Ectodermal cell (in vitro differentiated cells): ENCODE data around the gene POU2F2. TPM values are rescaled to one million over a fixed set of nuclear protein-coding genes. Genes with fewer than 3 reads are reported as not detected.

ENCODE experiments used
- H3K27ac ChIP-seq: 2 replicates; pipeline ENCODE4 v1.7.0; 2013; ENCODE audit warnings: mild to moderate bottlenecking, low read depth, low read length; ENCODE audit not compliant: insufficient read depth, poor library complexity, severe bottlenecking
- H3K27me3 ChIP-seq: 2 replicates; pipeline ENCODE4 v1.7.0; 2013; ENCODE audit warnings: mild to moderate bottlenecking, low read length; ENCODE audit not compliant: insufficient read depth, control insufficient read depth, poor library complexity, severe bottlenecking
- H3K36me3 ChIP-seq: one replicate; pipeline ENCODE4 v1.7.0; 2013; ENCODE audit warnings: low read length; ENCODE audit not compliant: control insufficient read depth, insufficient read depth
- H3K4me1 ChIP-seq: one replicate; pipeline ENCODE4 v1.7.0; 2013; ENCODE audit warnings: low read length; ENCODE audit not compliant: control insufficient read depth, insufficient read depth
- H3K4me3 ChIP-seq: 2 replicates; pipeline ENCODE4 v1.7.0; 2013; ENCODE audit warnings: low read depth, low read length, control low read depth; ENCODE audit not compliant: insufficient read depth
- H3K9me3 ChIP-seq: 2 replicates; pipeline ENCODE4 v1.7.0; 2013; ENCODE audit warnings: mild to moderate bottlenecking, low read length, moderate library complexity; ENCODE audit not compliant: control insufficient read depth
- WGBS, 2 experiments: methylation state at CpG; one replicate each; pipeline ENCODE4 v1.1.7; 2013; ENCODE audit warnings: missing lambda C conversion rate in 2 of 2; 5-methylcytosine and 5-hydroxymethylcytosine counted together
- polyA plus RNA-seq, 4 experiments: library from polyadenylated mRNA; stranded (reverse); fragments of 50-300 nt; gene quantifications; one replicate each; pipeline ENCODE4 v1.2.3, GENCODE V29; 2013

POU2F2 gene
- 3.2 TPM for polyA plus RNA-seq (2013, experiment 1 of 4)
- polyA plus RNA-seq (2013, experiment 2 of 4), result 4.4 TPM
- 3.0 TPM for polyA plus RNA-seq (2013, experiment 3 of 4)
- 1.7 TPM for polyA plus RNA-seq (2013, experiment 4 of 4)

DNA sequence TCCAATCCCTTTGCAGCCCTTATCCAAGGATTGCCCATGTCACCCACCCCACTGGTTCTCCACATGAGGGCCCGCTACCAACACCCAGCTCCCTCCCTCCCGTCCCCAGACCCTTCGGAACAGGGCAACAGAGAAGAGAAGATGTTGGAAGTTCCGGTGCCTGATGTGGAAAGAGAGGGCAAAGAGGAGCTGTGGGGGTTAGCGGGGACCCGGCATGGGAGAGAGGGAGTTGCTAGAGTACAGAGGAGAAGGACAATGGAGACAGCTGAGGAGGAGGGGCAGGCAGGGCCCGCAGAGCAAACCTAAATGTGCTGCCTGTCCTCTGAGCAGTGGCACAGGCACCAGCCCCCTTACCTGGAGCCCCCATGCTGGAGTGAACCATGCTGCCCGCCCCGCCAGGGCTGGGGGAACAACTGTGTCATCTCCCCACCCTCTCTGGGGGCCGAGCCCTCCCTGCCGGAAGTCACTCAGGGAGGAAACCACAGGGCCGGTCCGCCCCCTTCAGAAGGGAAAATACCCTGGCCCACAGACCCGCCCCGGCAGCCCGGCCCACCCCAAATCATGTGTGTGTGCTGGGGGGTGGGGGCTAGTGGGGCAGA is at the start of gene POU2F2:
TSS of gene POU2F2 (minus strand) at position 417 of the 599 bp plus-strand sequence. CDS start at position 382, 35 bp downstream.
- H3K27me3 ChIP-seq, result peaks cover 31% of the 10 kb centered on the region
- no peak within 1 kb of the TSS for H3K27ac ChIP-seq
- H3K4me3 ChIP-seq, result peak within 1 kb of the TSS; percentile 32
- H3K36me3 ChIP-seq, result no peaks in the 10 kb centered on the region
- WGBS, 2 experiments, result 6 to 7% methylated on average over 16 of the region's 16 CpGs
- H3K9me3 ChIP-seq, result no peaks in the 10 kb centered on the region
- H3K4me1 ChIP-seq, result peaks cover 12% of the 10 kb centered on the region

DNA sequence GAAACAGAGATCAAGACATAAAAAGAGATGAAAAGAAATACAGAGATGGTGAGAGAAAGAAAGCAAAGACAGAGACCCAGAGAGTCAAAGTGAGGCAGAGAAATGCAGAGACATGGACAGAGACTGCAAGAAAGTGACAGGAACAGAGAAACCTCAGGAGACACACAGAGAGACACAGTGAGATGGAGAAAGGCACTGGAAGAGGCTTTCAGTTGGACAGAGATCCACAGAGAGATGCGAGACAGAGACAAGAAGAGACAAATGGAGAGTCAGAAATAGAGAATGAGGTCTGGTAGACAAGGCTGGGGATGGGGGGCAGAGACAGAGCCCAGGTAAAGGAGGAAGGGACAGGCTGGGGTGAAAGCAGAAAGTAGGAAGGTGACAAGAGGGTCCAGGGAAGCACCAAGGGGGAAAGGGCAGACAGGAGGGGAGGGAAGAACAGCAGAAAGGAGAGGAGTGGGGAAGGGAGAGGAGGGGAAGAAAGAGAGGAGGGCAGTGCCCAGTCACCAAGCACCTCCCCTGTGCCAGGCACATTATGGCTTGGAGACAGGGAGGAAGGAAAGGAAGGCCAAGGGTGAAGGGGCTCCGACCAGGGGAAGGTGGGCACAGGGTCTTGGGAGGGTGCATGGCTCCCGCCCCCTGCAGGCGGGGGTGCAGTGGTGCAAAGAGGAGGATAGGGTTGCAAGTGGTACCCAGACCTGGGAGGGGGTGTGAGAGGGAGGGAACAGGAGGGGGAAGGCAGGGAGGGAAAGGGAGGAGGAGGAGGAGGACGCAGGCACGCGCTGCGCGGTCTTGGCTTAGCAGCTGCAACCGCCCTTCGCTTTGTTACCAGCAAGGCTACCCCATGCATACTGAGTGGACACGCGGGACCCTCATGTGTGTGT is 46.8 kb upstream of the POU2F2 start:
- WGBS, 2 experiments, result 15 to 16% methylated on average over 13 of the region's 13 CpGs
- H3K4me3 ChIP-seq, result no peak overlapping the region
- no peaks in the 10 kb centered on the region for H3K36me3 ChIP-seq
- H3K27me3 ChIP-seq, result peaks cover 84% of the 10 kb centered on the region
- H3K9me3 ChIP-seq, result no peaks in the 10 kb centered on the region
- H3K27ac ChIP-seq, result no peak overlapping the region
- peaks cover 12% of the 10 kb centered on the region for H3K4me1 ChIP-seq

DNA sequence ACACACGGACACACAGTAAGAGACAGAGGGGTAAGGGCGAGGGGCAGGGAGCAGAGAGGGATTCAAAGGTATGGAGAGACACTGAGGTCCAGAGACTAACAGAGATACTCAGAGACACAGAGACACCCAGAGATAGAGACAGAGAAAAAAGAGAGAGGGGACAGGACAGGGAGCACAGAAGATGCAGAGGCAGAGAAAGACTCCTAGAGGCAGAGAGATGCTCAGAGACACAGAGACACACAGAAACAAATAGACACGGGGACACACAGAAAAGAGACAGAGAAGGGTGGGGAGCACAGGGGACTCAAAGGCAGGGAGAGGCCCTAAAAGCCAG is 45.4 kb upstream of the POU2F2 start:
- H3K27ac ChIP-seq, result no peak overlapping the region
- H3K4me3 ChIP-seq, result no peak overlapping the region
- 38 to 44% methylated on average over 3 of the region's 3 CpGs for WGBS, 2 experiments
- no peaks in the 10 kb centered on the region for H3K9me3 ChIP-seq
- no peaks in the 10 kb centered on the region for H3K36me3 ChIP-seq
- H3K4me1 ChIP-seq, result peaks cover 12% of the 10 kb centered on the region
- H3K27me3 ChIP-seq, result peaks cover 86% of the 10 kb centered on the region

DNA sequence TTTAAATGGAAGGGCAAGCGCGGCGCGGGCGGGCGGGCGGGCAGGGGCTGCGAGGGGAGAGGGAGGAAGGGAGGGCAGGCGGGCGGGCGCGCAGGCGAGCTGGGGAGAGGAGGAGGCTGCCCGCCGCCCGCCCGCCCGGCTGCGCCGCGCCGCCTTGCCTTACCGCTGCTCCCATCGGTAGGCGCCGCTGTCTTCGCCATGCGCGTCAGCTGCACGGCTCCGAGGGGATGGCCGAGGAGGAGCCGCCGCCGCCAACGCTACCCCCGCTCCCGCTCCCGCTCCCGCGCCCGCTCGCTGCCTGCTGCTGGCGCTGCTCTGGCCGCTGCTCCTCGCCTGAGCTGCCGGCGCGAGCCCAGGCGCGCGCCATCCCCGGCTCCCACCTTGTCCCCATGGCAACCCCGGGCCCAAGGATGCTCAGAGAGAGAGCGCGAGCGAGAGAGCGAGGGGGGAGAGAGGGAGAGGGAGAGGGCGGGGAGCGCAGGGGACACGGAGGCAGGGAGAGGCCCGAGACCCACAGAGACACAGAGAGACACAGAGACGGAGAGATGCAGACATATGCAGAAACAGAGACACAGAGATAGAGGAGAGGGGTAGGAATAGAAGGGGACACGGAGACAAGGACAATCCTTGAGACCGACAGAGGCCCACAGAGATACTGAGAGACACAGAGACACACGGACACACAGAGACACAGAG is 44.9 kb upstream of the POU2F2 start:
- H3K4me3 ChIP-seq, result peak overlapping the region; percentile 32
- WGBS, 2 experiments, result 1% methylated on average over 66 of the region's 66 CpGs
- no peaks in the 10 kb centered on the region for H3K9me3 ChIP-seq
- peaks cover 12% of the 10 kb centered on the region for H3K4me1 ChIP-seq
- no peaks in the 10 kb centered on the region for H3K36me3 ChIP-seq
- H3K27ac ChIP-seq, result no peak overlapping the region
- peaks cover 82% of the 10 kb centered on the region for H3K27me3 ChIP-seq

DNA sequence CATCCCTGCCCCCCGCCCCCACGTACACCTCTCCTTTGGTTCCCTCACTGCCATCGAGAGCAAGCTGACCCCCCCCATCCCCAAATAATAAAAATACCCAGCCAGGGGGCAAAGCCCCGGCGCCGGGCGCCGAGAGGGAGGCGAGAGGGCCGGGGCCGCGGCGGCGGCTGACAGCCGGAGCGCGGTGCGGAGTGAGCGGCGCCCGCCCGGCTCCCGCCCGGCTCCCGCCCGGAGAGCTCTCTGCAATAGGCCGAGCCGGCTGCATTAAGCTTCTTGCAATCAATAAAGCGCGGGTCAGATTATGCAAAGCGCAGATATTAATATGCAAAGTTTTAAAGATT is 44.4 kb upstream of the POU2F2 start:
- Histone ChIP-seq H3K9me3 (no peaks in the 10 kb centered on the region), H3K27me3 (peaks cover 77% of the 10 kb centered on the region), H3K4me3 (peak overlapping the region; percentile 32), H3K36me3 (no peaks in the 10 kb centered on the region), H3K4me1 (peaks cover 12% of the 10 kb centered on the region), H3K27ac (no peak overlapping the region)
- WGBS, 2 experiments, result 0 to 1% methylated on average over 31 of the region's 31 CpGs

GRCh38 chr19:42175952-42176648 is 43.9 kb upstream of the POU2F2 start:
- Histone ChIP-seq H3K4me3 (peak overlapping the region; percentile 32), H3K4me1 (peaks cover 12% of the 10 kb centered on the region), H3K27me3 (peaks cover 72% of the 10 kb centered on the region), H3K36me3 (no peaks in the 10 kb centered on the region), H3K9me3 (no peaks in the 10 kb centered on the region), H3K27ac (no peak overlapping the region)
- WGBS, 2 experiments, result 2 to 3% methylated on average over 33 to 34 of the region's 34 CpGs

DNA sequence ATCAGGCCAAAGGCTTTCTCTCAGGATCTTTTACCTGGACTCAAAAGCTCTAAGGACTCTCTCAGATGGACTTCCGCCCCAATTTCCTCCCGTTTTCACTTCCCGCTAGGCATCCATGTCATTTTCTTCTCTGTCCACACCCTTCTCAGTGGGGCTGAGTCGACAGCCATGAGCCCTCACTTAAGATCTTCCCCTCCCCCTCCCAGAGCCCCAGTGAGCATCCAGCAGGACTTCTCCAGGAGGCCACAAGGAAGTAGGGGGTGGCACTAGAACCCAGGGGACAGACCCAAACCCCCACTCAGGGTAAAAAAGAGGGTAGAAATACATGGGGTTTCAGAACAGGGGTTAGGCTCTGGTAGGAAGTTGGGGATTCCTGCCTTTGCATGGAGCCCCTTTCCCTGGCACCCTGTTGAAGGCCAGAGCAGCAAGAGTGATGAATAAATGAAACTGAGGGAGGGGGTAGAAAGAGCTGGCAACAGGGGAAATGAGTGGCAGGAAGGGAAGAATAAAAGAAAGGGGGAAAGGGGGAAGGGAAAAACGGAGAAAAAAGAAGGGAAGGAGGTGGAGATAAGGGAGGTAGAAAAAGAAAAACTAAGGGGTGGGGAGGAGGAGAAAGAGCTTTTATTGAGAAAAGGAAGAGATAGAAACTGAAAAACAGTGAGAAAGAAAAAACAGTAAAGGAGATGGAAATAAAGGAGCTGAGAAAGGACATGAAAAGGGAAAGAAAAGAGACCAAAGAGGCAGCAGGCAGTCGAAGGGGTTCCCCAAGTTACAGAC is 42.9 kb upstream of the POU2F2 start:
- Histone ChIP-seq H3K36me3 (no peaks in the 10 kb centered on the region), H3K4me1 (peaks cover 12% of the 10 kb centered on the region), H3K27me3 (peaks cover 63% of the 10 kb centered on the region), H3K27ac (no peak overlapping the region), H3K9me3 (no peaks in the 10 kb centered on the region), H3K4me3 (no peak overlapping the region)
- WGBS, 2 experiments, result 40% methylated on average over 6 of the region's 6 CpGs

GRCh38 chr19:42174188-42174587 is 41.9 kb upstream of the POU2F2 start:
- Histone ChIP-seq H3K4me1 (peaks cover 12% of the 10 kb centered on the region), H3K27me3 (peaks cover 53% of the 10 kb centered on the region), H3K36me3 (no peaks in the 10 kb centered on the region), H3K27ac (no peak overlapping the region), H3K4me3 (no peak overlapping the region), H3K9me3 (no peaks in the 10 kb centered on the region)
- WGBS, 2 experiments, result 95 to 96% methylated on average over 11 of the region's 11 CpGs

GRCh38 chr19:42173695-42174094 is 41.4 kb upstream of the POU2F2 start:
- no peaks in the 10 kb centered on the region for H3K9me3 ChIP-seq
- peaks cover 48% of the 10 kb centered on the region for H3K27me3 ChIP-seq
- peaks cover 12% of the 10 kb centered on the region for H3K4me1 ChIP-seq
- no peak overlapping the region for H3K4me3 ChIP-seq
- WGBS, 2 experiments, result 90 to 91% methylated on average over 5 of the region's 5 CpGs
- no peaks in the 10 kb centered on the region for H3K36me3 ChIP-seq
- no peak overlapping the region for H3K27ac ChIP-seq
